Retinal pigment epithelial cell (primary cell): ENCODE measurements around the gene FSTL4.

Experiments
- DNase-seq: peaks from one replicate; pipeline ENCODE4 v3.0.0-alpha.2; 2010; ENCODE audit warnings: low read depth
- H3K4me3 ChIP-seq: 2 replicates; pipeline ENCODE4 v1.5.1; 2011; ENCODE audit warnings: mild to moderate bottlenecking, low read length, control low read depth, moderate library complexity
- TF ChIP-seq, protein P1 (sequence below): conservative IDR thresholded peaks from 2 replicates; pipeline ENCODE4 v1.5.1; 2011; ENCODE audit warnings: low read depth, low read length, control low read depth, inconsistent platforms

FSTL4 gene

DNA sequence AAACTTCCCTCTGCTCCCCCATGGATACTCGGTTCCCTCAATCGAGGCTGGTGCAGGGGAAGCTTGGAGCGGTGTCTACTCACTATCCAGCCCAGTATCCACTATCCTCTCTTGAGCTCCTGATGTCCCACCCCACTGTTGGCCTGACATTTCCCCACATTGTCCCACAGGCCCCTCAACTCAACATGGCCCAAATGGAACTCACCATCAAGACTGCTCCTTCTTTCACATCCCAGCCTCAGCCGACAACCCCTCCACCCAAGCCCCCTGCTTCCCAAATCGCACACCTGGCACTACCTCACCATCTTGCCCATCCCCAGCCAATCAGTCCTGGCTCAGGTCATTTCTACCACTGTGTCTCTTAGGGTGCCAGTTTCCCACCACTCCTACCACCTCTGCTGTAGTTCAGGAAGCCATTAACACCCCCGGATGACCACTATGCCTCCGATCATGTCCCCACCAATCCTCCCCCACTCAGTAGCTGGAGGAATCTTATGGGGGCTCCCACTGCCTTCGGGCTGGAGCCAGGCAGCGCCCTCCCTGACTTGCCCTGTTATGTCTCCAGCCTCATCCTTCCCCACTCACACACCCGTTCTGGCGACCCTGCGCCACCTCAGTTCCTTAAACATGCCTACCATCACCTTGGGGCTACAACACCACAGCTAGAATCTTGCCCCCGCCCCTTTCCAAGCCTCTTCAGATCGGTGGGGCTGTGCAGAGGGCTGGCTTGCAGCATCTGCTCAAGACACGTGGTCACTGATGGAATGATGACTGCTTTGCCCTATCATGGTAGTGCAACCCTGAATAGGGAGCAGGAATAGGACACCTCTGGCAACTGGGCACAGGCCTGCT lies 273.6 kb downstream of the FSTL4 start:
- TF ChIP-seq, protein P1, sequence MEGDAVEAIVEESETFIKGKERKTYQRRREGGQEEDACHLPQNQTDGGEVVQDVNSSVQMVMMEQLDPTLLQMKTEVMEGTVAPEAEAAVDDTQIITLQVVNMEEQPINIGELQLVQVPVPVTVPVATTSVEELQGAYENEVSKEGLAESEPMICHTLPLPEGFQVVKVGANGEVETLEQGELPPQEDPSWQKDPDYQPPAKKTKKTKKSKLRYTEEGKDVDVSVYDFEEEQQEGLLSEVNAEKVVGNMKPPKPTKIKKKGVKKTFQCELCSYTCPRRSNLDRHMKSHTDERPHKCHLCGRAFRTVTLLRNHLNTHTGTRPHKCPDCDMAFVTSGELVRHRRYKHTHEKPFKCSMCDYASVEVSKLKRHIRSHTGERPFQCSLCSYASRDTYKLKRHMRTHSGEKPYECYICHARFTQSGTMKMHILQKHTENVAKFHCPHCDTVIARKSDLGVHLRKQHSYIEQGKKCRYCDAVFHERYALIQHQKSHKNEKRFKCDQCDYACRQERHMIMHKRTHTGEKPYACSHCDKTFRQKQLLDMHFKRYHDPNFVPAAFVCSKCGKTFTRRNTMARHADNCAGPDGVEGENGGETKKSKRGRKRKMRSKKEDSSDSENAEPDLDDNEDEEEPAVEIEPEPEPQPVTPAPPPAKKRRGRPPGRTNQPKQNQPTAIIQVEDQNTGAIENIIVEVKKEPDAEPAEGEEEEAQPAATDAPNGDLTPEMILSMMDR = no peak
- no peak for DNase-seq
- H3K4me3 ChIP-seq = no peak overlapping the region

DNA sequence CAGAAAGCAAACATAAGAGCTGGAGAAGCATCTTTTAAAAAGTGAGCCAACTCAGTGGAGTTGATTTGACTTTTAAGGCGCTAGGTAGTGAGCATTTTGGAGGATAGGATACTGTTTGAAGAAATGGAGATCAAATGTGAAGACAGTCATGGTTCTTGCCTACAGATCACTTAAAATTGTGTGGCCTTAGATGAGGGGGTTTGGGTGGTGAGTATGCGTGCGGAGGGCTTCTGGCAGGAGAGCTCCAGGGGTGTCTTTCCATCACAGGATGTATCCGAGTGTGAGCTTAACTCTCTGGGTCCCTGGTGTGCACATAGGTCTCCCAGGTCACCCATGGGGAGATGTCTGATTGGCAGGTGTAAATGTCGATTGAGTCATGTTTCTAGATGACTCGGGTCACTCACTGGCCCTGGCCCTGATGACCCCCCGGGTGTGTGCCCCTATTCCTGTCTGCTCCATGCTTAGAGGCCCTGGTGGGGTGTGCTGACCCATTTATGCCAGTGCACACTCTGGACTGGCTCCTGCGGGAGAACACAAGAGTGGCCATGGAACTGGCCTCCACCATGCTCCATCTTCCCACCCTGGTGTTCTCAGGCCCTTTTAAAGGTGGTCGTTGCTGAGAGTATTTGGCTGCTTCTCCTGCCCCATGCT lies 274.4 kb downstream of the FSTL4 start:
- H3K4me3 ChIP-seq = no peak overlapping the region
- TF ChIP-seq, protein P1 = no peak
- no peak for DNase-seq

GRCh38 chr5:133336969-133337410 lies 275.4 kb downstream of the FSTL4 start:
- TF ChIP-seq, protein P1 = no peak
- H3K4me3 ChIP-seq = no peak overlapping the region
- DNase-seq = no peak

- no peak for DNase-seq
- H3K4me3 ChIP-seq = no peak overlapping the region
- TF ChIP-seq, protein P1 = no peak
These were observed 276.0 kb downstream of the FSTL4 start for GRCh38 chr5:133336121-133336968.

DNA sequence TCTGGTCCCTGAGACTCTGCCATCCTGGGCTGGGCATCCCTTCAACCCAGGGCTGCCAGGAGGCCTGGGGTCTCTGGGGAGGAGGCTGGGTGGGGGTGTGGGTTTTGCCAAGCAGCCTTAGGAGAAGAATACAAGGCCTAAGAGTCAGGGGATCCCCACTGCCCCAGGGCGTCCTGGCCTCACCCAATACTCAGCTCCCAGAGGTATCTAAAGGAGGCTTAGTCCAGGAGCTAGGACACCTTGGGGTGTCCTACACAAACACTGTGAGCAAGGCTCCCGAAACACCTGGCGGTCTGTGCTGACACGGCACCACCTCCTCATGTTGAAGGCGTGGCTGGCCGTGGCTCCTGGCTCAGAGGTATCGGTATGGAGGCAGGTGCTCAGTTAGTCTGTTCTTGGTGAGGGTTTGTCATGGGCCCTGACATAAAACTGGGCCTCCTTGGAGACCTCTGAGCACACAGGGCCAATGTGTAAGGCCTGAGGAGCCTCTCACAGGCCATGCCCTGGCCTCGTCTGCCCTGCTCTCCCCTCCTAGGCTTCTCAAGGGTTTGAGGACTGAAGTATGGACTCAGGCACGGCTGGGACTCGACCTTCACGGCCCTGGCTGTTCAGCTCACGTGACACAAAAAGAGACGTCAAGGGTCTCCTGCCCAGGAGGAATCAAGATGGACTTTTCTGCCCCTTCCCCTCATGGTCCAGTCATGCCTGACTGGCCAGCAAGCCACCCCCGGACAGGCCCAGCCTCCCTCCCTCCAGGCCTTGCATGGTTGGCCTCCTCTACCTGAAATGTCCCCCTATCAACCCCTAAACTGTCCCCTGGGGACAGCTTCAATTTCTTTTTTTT lies 277.3 kb downstream of the FSTL4 start:
- TF ChIP-seq, protein P1 = no peak
- DNase-seq = no peak
- no peak overlapping the region for H3K4me3 ChIP-seq

- no peak overlapping the region for H3K4me3 ChIP-seq
- no peak for DNase-seq
- TF ChIP-seq, protein P1 = no peak
These were observed 278.8 kb downstream of the FSTL4 start for GRCh38 chr5:133333326-133334150.
